ENCODE results near the gene CD84.

The CD84 gene

GRCh38 chr1:160547422-160547821 lies 31.9 kb downstream of the CD84 start:
- no peaks in the 10 kb centered on the region for H3K27me3 ChIP-seq (ENCODE audit: control insufficient read depth, insufficient read depth, low read length, poor library complexity, severe bottlenecking)
- H3K27ac ChIP-seq (ENCODE audit: insufficient read depth, low read depth, low read length, poor library complexity, severe bottlenecking) = no peak overlapping the region
- no peak overlapping the region for H3K4me3 ChIP-seq (ENCODE audit: insufficient read depth, low read depth, low read length)
- WGBS, 2 experiments = 95% methylated on average over 4 of the region's 4 CpGs
- H3K4me1 ChIP-seq (ENCODE audit: control insufficient read depth, insufficient read depth, low read length) = no peaks in the 10 kb centered on the region
- no peaks in the 10 kb centered on the region for H3K36me3 ChIP-seq (ENCODE audit: control insufficient read depth, insufficient read depth, low read length)
- H3K9me3 ChIP-seq (ENCODE audit: control insufficient read depth, low read length) = no peaks in the 10 kb centered on the region

GRCh38 chr1:160546942-160547341 lies 32.4 kb downstream of the CD84 start:
- no peaks in the 10 kb centered on the region for H3K9me3 ChIP-seq (ENCODE audit: control insufficient read depth, low read length)
- no peaks in the 10 kb centered on the region for H3K27me3 ChIP-seq (ENCODE audit: control insufficient read depth, insufficient read depth, low read length, poor library complexity, severe bottlenecking)
- H3K36me3 ChIP-seq (ENCODE audit: control insufficient read depth, insufficient read depth, low read length) = no peaks in the 10 kb centered on the region
- no peak overlapping the region for H3K4me3 ChIP-seq (ENCODE audit: insufficient read depth, low read depth, low read length)
- WGBS, 2 experiments = 100% methylated on average over 2 of the region's 2 CpGs
- H3K27ac ChIP-seq (ENCODE audit: insufficient read depth, low read depth, low read length, poor library complexity, severe bottlenecking) = no peak overlapping the region
- no peaks in the 10 kb centered on the region for H3K4me1 ChIP-seq (ENCODE audit: control insufficient read depth, insufficient read depth, low read length)

GRCh38 chr1:160544647-160545046 lies 34.6 kb downstream of the CD84 start:
- H3K36me3 ChIP-seq (ENCODE audit: control insufficient read depth, insufficient read depth, low read length) = no peaks in the 10 kb centered on the region
- no peak overlapping the region for H3K4me3 ChIP-seq (ENCODE audit: insufficient read depth, low read depth, low read length)
- 92 to 93% methylated on average over 1 of the region's 1 CpG for WGBS, 2 experiments
- no peaks in the 10 kb centered on the region for H3K27me3 ChIP-seq (ENCODE audit: control insufficient read depth, insufficient read depth, low read length, poor library complexity, severe bottlenecking)
- no peak overlapping the region for H3K27ac ChIP-seq (ENCODE audit: insufficient read depth, low read depth, low read length, poor library complexity, severe bottlenecking)
- H3K9me3 ChIP-seq (ENCODE audit: control insufficient read depth, low read length) = no peaks in the 10 kb centered on the region
- H3K4me1 ChIP-seq (ENCODE audit: control insufficient read depth, insufficient read depth, low read length) = no peaks in the 10 kb centered on the region

- Histone ChIP-seq H3K36me3 (ENCODE audit: control insufficient read depth, insufficient read depth, low read length) (no peaks in the 10 kb centered on the region), H3K4me1 (ENCODE audit: control insufficient read depth, insufficient read depth, low read length) (no peaks in the 10 kb centered on the region), H3K27me3 (ENCODE audit: control insufficient read depth, insufficient read depth, low read length, poor library complexity, severe bottlenecking) (no peaks in the 10 kb centered on the region), H3K27ac (ENCODE audit: insufficient read depth, low read depth, low read length, poor library complexity, severe bottlenecking) (no peak overlapping the region), H3K9me3 (ENCODE audit: control insufficient read depth, low read length) (no peaks in the 10 kb centered on the region), H3K4me3 (ENCODE audit: insufficient read depth, low read depth, low read length) (no peak overlapping the region)
- 0% methylated on average over 1 to 2 of the region's 2 CpGs for WGBS, 2 experiments
Measured at GRCh38 chr1:160542303-160542945, 36.9 kb downstream of the CD84 start.

DNA sequence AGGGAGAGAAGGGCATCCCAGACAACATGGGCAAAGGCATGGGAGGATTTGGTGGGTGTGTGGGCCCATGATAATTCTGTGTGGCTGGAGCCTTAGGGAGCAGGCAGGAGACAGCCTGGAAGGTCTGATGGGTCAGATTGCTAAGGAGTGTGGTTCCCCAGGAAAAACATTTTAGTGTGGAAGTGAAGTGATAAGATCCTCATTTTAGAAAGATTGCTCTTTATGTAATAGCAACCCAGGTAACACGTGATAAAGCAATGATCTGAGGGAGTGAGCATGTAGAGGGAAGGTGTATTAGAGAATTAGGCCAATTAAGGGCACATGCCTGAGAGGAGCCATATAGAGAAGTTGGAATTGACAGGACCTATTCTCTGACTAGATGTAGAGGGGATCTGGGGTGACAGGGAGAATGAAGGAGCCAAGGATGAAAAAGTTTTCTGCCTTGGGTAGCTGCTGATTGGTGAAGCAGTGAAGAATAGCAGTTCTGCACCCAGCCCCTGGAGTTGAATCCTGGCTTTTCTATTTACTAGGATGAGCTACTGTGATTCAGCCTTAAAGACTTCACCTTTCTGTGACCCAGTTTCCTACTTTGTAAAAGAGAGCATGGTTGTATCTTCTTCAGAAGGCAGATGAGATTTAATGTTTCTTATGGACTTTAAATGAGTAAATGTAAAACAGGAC lies 37.5 kb downstream of the CD84 start:
- H3K4me1 ChIP-seq (ENCODE audit: control insufficient read depth, insufficient read depth, low read length) = no peaks in the 10 kb centered on the region
- no peak overlapping the region for H3K4me3 ChIP-seq (ENCODE audit: insufficient read depth, low read depth, low read length)
- no peak overlapping the region for H3K27ac ChIP-seq (ENCODE audit: insufficient read depth, low read depth, low read length, poor library complexity, severe bottlenecking)
- no peaks in the 10 kb centered on the region for H3K27me3 ChIP-seq (ENCODE audit: control insufficient read depth, insufficient read depth, low read length, poor library complexity, severe bottlenecking)
- H3K9me3 ChIP-seq (ENCODE audit: control insufficient read depth, low read length) = no peaks in the 10 kb centered on the region
- H3K36me3 ChIP-seq (ENCODE audit: control insufficient read depth, insufficient read depth, low read length) = no peaks in the 10 kb centered on the region
- WGBS, 2 experiments = 81 to 85% methylated on average over 1 of the region's 1 CpG

GRCh38 chr1:160540859-160541233 lies 38.5 kb downstream of the CD84 start:
- no peaks in the 10 kb centered on the region for H3K9me3 ChIP-seq (ENCODE audit: control insufficient read depth, low read length)
- H3K4me3 ChIP-seq (ENCODE audit: insufficient read depth, low read depth, low read length) = no peak overlapping the region
- no peaks in the 10 kb centered on the region for H3K27me3 ChIP-seq (ENCODE audit: control insufficient read depth, insufficient read depth, low read length, poor library complexity, severe bottlenecking)
- no peaks in the 10 kb centered on the region for H3K36me3 ChIP-seq (ENCODE audit: control insufficient read depth, insufficient read depth, low read length)
- H3K27ac ChIP-seq (ENCODE audit: insufficient read depth, low read depth, low read length, poor library complexity, severe bottlenecking) = no peak overlapping the region
- H3K4me1 ChIP-seq (ENCODE audit: control insufficient read depth, insufficient read depth, low read length) = no peaks in the 10 kb centered on the region

DNA sequence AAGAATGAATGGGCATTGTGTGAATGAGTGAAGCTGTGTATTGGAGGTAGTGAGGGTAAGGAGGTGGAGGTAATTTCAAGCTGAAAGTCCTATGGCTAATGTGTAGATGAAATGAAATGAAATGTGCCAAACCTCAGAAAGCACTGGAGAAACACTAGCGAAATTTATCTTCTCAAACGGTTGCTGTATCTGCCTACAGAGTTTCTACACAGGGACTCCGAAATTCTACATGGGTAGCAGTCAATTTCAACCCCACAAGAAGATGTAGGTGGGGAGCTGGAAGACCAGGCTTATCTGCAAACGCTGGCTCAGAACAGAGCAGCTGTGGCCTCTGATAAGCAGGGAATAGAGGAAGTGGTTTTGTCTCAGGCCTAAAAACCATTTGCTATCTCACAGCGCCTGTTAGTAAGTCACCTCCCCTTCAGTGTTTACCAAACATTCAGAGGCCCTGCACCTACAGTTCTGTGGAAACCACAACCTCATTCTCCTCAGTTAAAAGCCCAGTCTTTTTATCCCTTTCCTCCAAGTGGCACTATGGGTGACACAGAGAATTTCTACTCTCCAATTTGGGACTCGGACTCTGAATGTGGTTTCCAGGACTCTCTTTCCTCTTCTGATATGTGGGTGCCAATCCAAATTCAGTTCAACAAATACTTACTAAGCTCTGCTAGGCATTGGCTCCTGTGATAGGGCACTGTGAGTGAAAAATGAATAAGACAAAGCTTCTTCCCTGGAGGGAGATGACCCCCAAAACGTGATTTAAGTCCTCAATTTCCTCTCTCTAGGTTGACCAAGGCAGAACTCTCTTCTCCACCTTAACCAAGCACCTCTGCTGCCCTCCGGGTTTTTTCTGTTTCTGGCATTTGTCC lies 39.1 kb downstream of the CD84 start:
- H3K27ac ChIP-seq (ENCODE audit: insufficient read depth, low read depth, low read length, poor library complexity, severe bottlenecking) = no peak overlapping the region
- H3K27me3 ChIP-seq (ENCODE audit: control insufficient read depth, insufficient read depth, low read length, poor library complexity, severe bottlenecking) = no peaks in the 10 kb centered on the region
- no peak overlapping the region for H3K4me3 ChIP-seq (ENCODE audit: insufficient read depth, low read depth, low read length)
- H3K9me3 ChIP-seq (ENCODE audit: control insufficient read depth, low read length) = no peaks in the 10 kb centered on the region
- no peaks in the 10 kb centered on the region for H3K36me3 ChIP-seq (ENCODE audit: control insufficient read depth, insufficient read depth, low read length)
- no peaks in the 10 kb centered on the region for H3K4me1 ChIP-seq (ENCODE audit: control insufficient read depth, insufficient read depth, low read length)
- WGBS, 2 experiments = 74 to 88% methylated on average over 7 to 8 of the region's 8 CpGs

DNA sequence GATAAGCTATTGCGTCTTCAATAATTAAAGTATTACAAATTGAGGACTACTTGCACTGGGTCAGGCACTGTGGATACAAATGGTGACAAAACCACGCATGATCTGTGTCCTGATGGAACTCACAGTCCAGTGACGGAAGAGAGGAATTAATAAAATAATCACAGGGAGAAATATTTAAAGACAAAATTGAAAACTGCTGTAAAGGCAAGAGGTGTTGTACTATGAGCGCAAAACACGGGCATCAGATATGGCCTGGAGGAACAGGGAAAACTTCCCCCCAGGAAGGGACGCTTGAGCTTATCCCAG lies 39.7 kb downstream of the CD84 start:
- H3K4me3 ChIP-seq (ENCODE audit: insufficient read depth, low read depth, low read length) = no peak overlapping the region
- no peak overlapping the region for H3K27ac ChIP-seq (ENCODE audit: insufficient read depth, low read depth, low read length, poor library complexity, severe bottlenecking)
- no peaks in the 10 kb centered on the region for H3K36me3 ChIP-seq (ENCODE audit: control insufficient read depth, insufficient read depth, low read length)
- H3K4me1 ChIP-seq (ENCODE audit: control insufficient read depth, insufficient read depth, low read length) = no peaks in the 10 kb centered on the region
- H3K9me3 ChIP-seq (ENCODE audit: control insufficient read depth, low read length) = no peaks in the 10 kb centered on the region
- 92 to 93% methylated on average over 6 of the region's 6 CpGs for WGBS, 2 experiments
- H3K27me3 ChIP-seq (ENCODE audit: control insufficient read depth, insufficient read depth, low read length, poor library complexity, severe bottlenecking) = no peaks in the 10 kb centered on the region

- H3K36me3 ChIP-seq (ENCODE audit: control insufficient read depth, insufficient read depth, low read length) = no peaks in the 10 kb centered on the region
- no peaks in the 10 kb centered on the region for H3K9me3 ChIP-seq (ENCODE audit: control insufficient read depth, low read length)
- 94 to 95% methylated on average over 5 of the region's 5 CpGs for WGBS, 2 experiments
- H3K4me1 ChIP-seq (ENCODE audit: control insufficient read depth, insufficient read depth, low read length) = no peaks in the 10 kb centered on the region
- no peak overlapping the region for H3K27ac ChIP-seq (ENCODE audit: insufficient read depth, low read depth, low read length, poor library complexity, severe bottlenecking)
- no peaks in the 10 kb centered on the region for H3K27me3 ChIP-seq (ENCODE audit: control insufficient read depth, insufficient read depth, low read length, poor library complexity, severe bottlenecking)
- no peak overlapping the region for H3K4me3 ChIP-seq (ENCODE audit: insufficient read depth, low read depth, low read length)
Measured at GRCh38 chr1:160538985-160539651, 40.2 kb downstream of the CD84 start.

Measured in ectodermal cell (in vitro differentiated cells).